HUES6 (cell line): ENCODE results near the gene GIMAP6.
"Not testable (repeated sequence)": the region's sequence is repeated elsewhere in the genome, so short reads cannot be mapped to it uniquely, and the experiment has no call there.

Source experiments
- H3K27ac ChIP-seq: 2 replicates; pipeline ENCODE4 v1.7.0; 2013; ENCODE audit warnings: low read depth, mild to moderate bottlenecking, low read length, inconsistent platforms
- H3K27me3 ChIP-seq: 2 replicates; pipeline ENCODE4 v1.6.1; 2013; ENCODE audit warnings: low read length; ENCODE audit not compliant: control insufficient read depth, insufficient read depth
- H3K36me3 ChIP-seq: 2 replicates; pipeline ENCODE4 v1.6.1; 2013; ENCODE audit warnings: low read length; ENCODE audit not compliant: control insufficient read depth, insufficient read depth
- H3K4me1 ChIP-seq: 2 replicates; pipeline ENCODE4 v1.6.1; 2013; ENCODE audit warnings: low read length; ENCODE audit not compliant: control insufficient read depth, insufficient read depth
- H3K4me3 ChIP-seq: 2 replicates; pipeline ENCODE4 v1.5.1; 2013; ENCODE audit warnings: low read depth, low read length
- H3K9ac ChIP-seq: one replicate; pipeline ENCODE4 v1.6.1; 2013; ENCODE audit warnings: mild to moderate bottlenecking, low read length
- H3K9me3 ChIP-seq: 2 replicates; pipeline ENCODE4 v1.6.1; 2013; ENCODE audit warnings: low read depth, low read length; ENCODE audit not compliant: control insufficient read depth, insufficient read depth

GIMAP6 gene

GRCh38 chr7:150642926-150643325 is 10.7 kb upstream of the GIMAP6 start:
- peaks cover 4% of the 10 kb centered on the region; the same call in 1 of the 2 replicates for H3K9me3 ChIP-seq
- no peak overlapping the region for H3K4me3 ChIP-seq
- H3K36me3 ChIP-seq, result no peaks in the 10 kb centered on the region
- no peaks in the 10 kb centered on the region for H3K27me3 ChIP-seq
- H3K9ac ChIP-seq, result no peak overlapping the region
- no peak overlapping the region for H3K27ac ChIP-seq
- H3K4me1 ChIP-seq, result no peaks in the 10 kb centered on the region

- Histone ChIP-seq H3K36me3 (no peaks in the 10 kb centered on the region), H3K27me3 (no peaks in the 10 kb centered on the region), H3K9me3 (peaks cover 4% of the 10 kb centered on the region; the same call in 1 of the 2 replicates), H3K27ac (no peak overlapping the region), H3K4me1 (no peaks in the 10 kb centered on the region), H3K4me3 (no peak overlapping the region), H3K9ac (no peak overlapping the region)
Measured at GRCh38 chr7:150641854-150642253, 9.7 kb upstream of the GIMAP6 start.

GRCh38 chr7:150633926-150634325 is 1.7 kb upstream of the GIMAP6 start:
- H3K9me3 ChIP-seq, result 0 out of 2 replicates have a peak, but pooled peaks cover 2% of the 10 kb centered on the region
- no peak overlapping the region for H3K4me3 ChIP-seq
- no peaks in the 10 kb centered on the region; the same call in 1 of the 2 replicates for H3K27me3 ChIP-seq
- H3K36me3 ChIP-seq, result no peaks in the 10 kb centered on the region
- no peak overlapping the region for H3K27ac ChIP-seq
- H3K9ac ChIP-seq, result no peak overlapping the region
- no peaks in the 10 kb centered on the region for H3K4me1 ChIP-seq

GRCh38 chr7:150631084-150631826 is 930 bp downstream of the GIMAP6 start:
- Histone ChIP-seq H3K9ac (no peak overlapping the region), H3K4me3 (no peak overlapping the region), H3K4me1 (no peaks in the 10 kb centered on the region), H3K36me3 (no peaks in the 10 kb centered on the region), H3K27me3 (peaks cover 4% of the 10 kb centered on the region; the same call in 1 of the 2 replicates), H3K9me3 (peaks cover 3% of the 10 kb centered on the region), H3K27ac (no peak overlapping the region)

GRCh38 chr7:150629347-150629746 is 2.8 kb downstream of the GIMAP6 start:
- Histone ChIP-seq H3K9ac (no peak overlapping the region), H3K4me1 (no peaks in the 10 kb centered on the region), H3K4me3 (no peak overlapping the region), H3K36me3 (no peaks in the 10 kb centered on the region), H3K27me3 (peaks cover 14% of the 10 kb centered on the region), H3K9me3 (peaks cover 3% of the 10 kb centered on the region), H3K27ac (no peak overlapping the region)

- no peak overlapping the region for H3K27ac ChIP-seq
- peaks cover 20% of the 10 kb centered on the region for H3K27me3 ChIP-seq
- peaks cover 3% of the 10 kb centered on the region for H3K9me3 ChIP-seq
- no peaks in the 10 kb centered on the region for H3K36me3 ChIP-seq
- no peak overlapping the region for H3K9ac ChIP-seq
- H3K4me1 ChIP-seq, result no peaks in the 10 kb centered on the region
- no peak overlapping the region for H3K4me3 ChIP-seq
Measured at GRCh38 chr7:150627959-150628358, 4.2 kb downstream of the GIMAP6 start.

GRCh38 chr7:150626696-150627095 is 5.5 kb downstream of the GIMAP6 start:
- Histone ChIP-seq H3K4me3 (no peak overlapping the region), H3K27me3 (peaks cover 20% of the 10 kb centered on the region), H3K9ac (no peak overlapping the region), H3K4me1 (no peaks in the 10 kb centered on the region), H3K36me3 (no peaks in the 10 kb centered on the region), H3K9me3 (peaks cover 3% of the 10 kb centered on the region), H3K27ac (no peak overlapping the region)

- H3K9me3 ChIP-seq, result no peaks in the 10 kb centered on the region
- no peak overlapping the region for H3K9ac ChIP-seq
- H3K4me3 ChIP-seq, result no peak overlapping the region
- peaks cover 23% of the 10 kb centered on the region for H3K27me3 ChIP-seq
- no peak overlapping the region for H3K27ac ChIP-seq
- H3K4me1 ChIP-seq, result no peaks in the 10 kb centered on the region
- H3K36me3 ChIP-seq, result no peaks in the 10 kb centered on the region
Measured at GRCh38 chr7:150621376-150621775, 10.8 kb downstream of the GIMAP6 start.

- H3K4me3 ChIP-seq, result no peak overlapping the region
- no peak overlapping the region for H3K27ac ChIP-seq
- no peaks in the 10 kb centered on the region for H3K9me3 ChIP-seq
- no peak overlapping the region for H3K9ac ChIP-seq
- H3K27me3 ChIP-seq, result peaks cover 21% of the 10 kb centered on the region
- no peaks in the 10 kb centered on the region for H3K4me1 ChIP-seq
- H3K36me3 ChIP-seq, result no peaks in the 10 kb centered on the region
Measured at GRCh38 chr7:150620617-150621371, 11.4 kb downstream of the GIMAP6 start.

GRCh38 chr7:150620061-150620460 is 12.1 kb downstream of the GIMAP6 start:
- Histone ChIP-seq H3K27me3 (peaks cover 17% of the 10 kb centered on the region), H3K9me3 (no peaks in the 10 kb centered on the region), H3K4me3 (no peak overlapping the region), H3K9ac (no peak overlapping the region), H3K4me1 (no peaks in the 10 kb centered on the region; the same call in 1 of the 2 replicates), H3K36me3 (no peaks in the 10 kb centered on the region), H3K27ac (no peak overlapping the region)

- not testable (repeated sequence) for H3K27ac ChIP-seq, H3K27me3 ChIP-seq, H3K4me3 ChIP-seq, H3K9me3 ChIP-seq, H3K9ac ChIP-seq, H3K36me3 ChIP-seq, H3K4me1 ChIP-seq
Measured at GRCh38 chr7:150615221-150615755, 16.9 kb downstream of the GIMAP6 start.
